Tibial nerve (tissue), 4 donors: Measurements from ENCODE around the gene SRSF2. TPM values are rescaled to one million over a fixed set of nuclear protein-coding genes. Genes with fewer than 3 reads are reported as not detected.

ENCODE experiments used
- DNase-seq, 2 donors: peaks; one replicate each; pipeline ENCODE4 v3.0.0-alpha.2; 2019; ENCODE audit warnings: low spot score in 2 of 2
- H3K27ac ChIP-seq, 4 donors: fragments of 200-600 bp; sonication (generic) in 3 of 4; one replicate each; pipeline ENCODE4 v1.5.1; 2017 to 2019; ENCODE audit warnings: mild to moderate bottlenecking in 1 of 4
- H3K27me3 ChIP-seq, 2 donors: fragments of 200-600 bp; sonication (generic) in 1 of 2; one replicate each; pipeline versions ENCODE4 v1.5.1 to v1.6.0; 2017 to 2019
- H3K36me3 ChIP-seq, 3 donors: fragments of 200-600 bp; sonication (generic); one replicate each; pipeline ENCODE4 v1.5.1; 2018 to 2019
- H3K4me1 ChIP-seq, 4 donors: fragments of 200-600 bp; sonication (generic) in 3 of 4; one replicate each; pipeline ENCODE4 v1.5.1; 2017 to 2019
- H3K4me3 ChIP-seq, 4 donors: fragments of 200-600 bp; sonication (generic) in 3 of 4; one replicate each; pipeline ENCODE4 v1.5.1; 2017 to 2019; ENCODE audit warnings: mild to moderate bottlenecking in 1 of 4, moderate library complexity in 1 of 4
- H3K9me3 ChIP-seq, 4 donors: fragments of 200-600 bp; sonication (generic) in 3 of 4; one replicate each; pipeline ENCODE4 v1.5.1; 2017 to 2019
- CTCF ChIP-seq, 5 experiments: fragments of 200-600 bp in 3 of 5; fragments of 450-650 bp in 2 of 5; sonication (generic) in 3 of 5; IDR thresholded peaks; one replicate each; pipeline ENCODE4 v1.5.1; 2016 to 2019; ENCODE audit warnings: antibody characterized with exemption in 5 of 5, mild to moderate bottlenecking in 3 of 5, moderate library complexity in 2 of 5
- EP300 ChIP-seq, 2 donors: sonication (generic); formaldehyde crosslinking; IDR thresholded peaks; one replicate each; pipeline ENCODE4 v1.6.1; 2017; ENCODE audit warnings: antibody characterized with exemption in 2 of 2, mild to moderate bottlenecking in 1 of 2
- POLR2A ChIP-seq, 2 donors: fragments of 450-650 bp; IDR thresholded peaks; one replicate each; pipeline ENCODE4 v1.6.1; 2017; ENCODE audit warnings: antibody characterized with exemption in 2 of 2, mild to moderate bottlenecking in 2 of 2, moderate library complexity in 2 of 2
- WGBS, 2 donors: methylation state at CpG; one replicate each; pipeline ENCODE4 v1.1.5; 2018; 5-methylcytosine and 5-hydroxymethylcytosine counted together
- total RNA-seq, 4 donors: library from RNA; depleted of rRNA; stranded (reverse); fragments of >200 nt; gene quantifications; one replicate each; pipeline ENCODE4 v1.1.0, GENCODE V29; 2016

Gene SRSF2
- total RNA-seq, 4 donors from 2014 or later: 196 to 452 (median 271) TPM

DNA sequence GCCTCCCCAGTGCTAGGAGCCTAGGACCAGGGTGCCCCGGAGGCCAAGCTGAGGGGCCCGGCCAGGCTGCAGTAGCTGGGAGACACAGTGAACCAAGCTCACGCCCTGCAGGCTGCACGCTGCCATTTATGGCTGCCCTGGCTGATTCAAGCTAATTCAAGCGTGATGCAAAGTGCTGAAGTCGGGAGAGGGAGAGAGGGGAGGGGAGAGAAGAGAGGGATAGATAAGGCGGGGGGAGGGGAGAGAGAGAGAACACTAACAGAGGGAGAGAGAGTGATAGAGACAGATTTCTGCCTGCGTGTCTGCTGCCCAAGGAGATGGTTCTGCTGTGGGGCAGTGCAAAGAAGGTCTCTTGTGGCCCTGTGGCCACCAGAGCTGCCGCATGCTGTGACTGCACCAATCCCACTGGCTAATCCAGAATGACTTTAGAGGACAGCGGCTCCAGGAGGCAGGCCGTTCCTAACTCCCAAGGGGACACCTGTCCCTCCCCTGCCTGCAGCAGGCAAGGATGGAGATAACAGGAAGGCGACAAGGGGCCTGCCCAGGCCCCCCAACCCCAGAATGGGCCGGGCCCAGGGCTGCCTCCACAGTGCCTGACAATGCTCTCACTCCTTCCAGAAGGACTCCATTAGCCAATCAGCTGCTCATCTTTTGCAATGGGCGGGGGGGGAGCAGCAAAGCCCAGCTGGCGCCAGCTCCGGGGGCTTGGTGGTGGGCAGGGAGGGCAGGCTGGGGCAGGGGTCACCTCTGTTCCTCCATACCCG lies 39.2 kb downstream of the SRSF2 start:
- 35 to 42% methylated on average over 15 to 17 of the region's 17 CpGs for WGBS, 2 donors
- Histone ChIP-seq H3K27me3 (no peaks in the 10 kb centered on the region), H3K27ac (peak overlapping the region in 3 of 4 donors; percentile 16 to 79 (median 61))

GRCh38 chr17:76696763-76697701 lies 40.1 kb downstream of the SRSF2 start:
- Histone ChIP-seq H3K9me3 (no peaks in the 10 kb centered on the region), H3K27ac (peak overlapping the region in 3 of 4 donors; percentile 16 to 79 (median 61)), H3K4me3 (no peak overlapping the region), H3K27me3 (no peaks in the 10 kb centered on the region), H3K4me1 (peaks cover 0 to 86% (median 40%) of the 10 kb centered on the region in 4 donors), H3K36me3 (no peaks in the 10 kb centered on the region)
- 61 to 74% methylated on average over 25 of the region's 25 CpGs for WGBS, 2 donors
- TF ChIP-seq CTCF (IDR thresholded peaks at IDR 0.05) (no peak), EP300 (IDR thresholded peaks at IDR 0.05) (peak in 1 of 2 donors; percentile 28), POLR2A (IDR thresholded peaks at IDR 0.05) (no peak)
- no peak for DNase-seq

More for the DNA sequence above, 39.2 kb downstream of the SRSF2 start:
- H3K4me3 ChIP-seq: no peak overlapping the region
- no peaks in the 10 kb centered on the region for H3K9me3 ChIP-seq
- no peak for DNase-seq
- peaks cover 0 to 95% (median 43%) of the 10 kb centered on the region in 4 donors for H3K4me1 ChIP-seq
- TF ChIP-seq CTCF (IDR thresholded peaks at IDR 0.05): no peak
- no peak for TF ChIP-seq POLR2A (IDR thresholded peaks at IDR 0.05)
- no peak for TF ChIP-seq EP300 (IDR thresholded peaks at IDR 0.05)
- H3K36me3 ChIP-seq: no peaks in the 10 kb centered on the region

DNA sequence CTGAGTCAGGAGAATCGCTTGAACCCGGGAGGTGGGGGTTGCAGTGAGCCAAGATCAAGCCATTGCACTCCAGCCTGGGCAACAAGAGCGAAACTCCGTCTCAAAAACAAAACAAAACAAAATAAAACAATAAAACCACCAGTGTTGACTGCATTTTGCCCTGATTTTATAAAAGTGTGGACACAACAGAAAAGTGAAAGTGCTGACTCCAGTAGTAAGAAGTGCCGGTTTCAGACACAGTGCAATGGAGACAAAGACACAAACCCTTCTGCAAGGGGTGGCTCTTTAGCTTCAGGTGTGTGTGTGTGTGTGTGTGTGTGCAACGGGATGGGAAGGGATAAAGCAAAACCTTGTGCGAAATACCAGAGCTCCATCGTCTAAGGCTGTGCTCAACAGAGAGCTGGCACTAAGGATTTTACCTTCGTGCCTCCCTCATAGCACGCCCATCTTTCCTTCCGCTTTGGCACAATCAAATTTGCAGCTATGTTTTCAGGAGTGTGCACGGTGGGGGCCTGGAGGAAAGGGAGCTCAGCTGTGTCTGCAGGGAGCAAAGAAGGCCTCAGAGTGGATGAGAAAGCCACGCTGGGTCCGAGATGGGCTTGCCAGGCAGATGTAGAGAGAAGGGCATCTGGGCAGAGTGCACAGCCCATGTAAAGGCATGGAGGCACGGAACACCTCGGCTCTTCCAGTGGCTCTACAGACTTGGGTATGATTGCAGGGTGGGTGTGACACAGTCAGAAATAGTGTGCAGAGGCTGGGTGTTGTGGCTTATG lies 41.9 kb downstream of the SRSF2 start:
- Histone ChIP-seq H3K4me1 (peaks cover 0 to 85% (median 26%) of the 10 kb centered on the region in 4 donors), H3K9me3 (no peaks in the 10 kb centered on the region), H3K27ac (peak overlapping the region in 2 of 4 donors; percentile 22 to 23), H3K4me3 (no peak overlapping the region), H3K36me3 (no peaks in the 10 kb centered on the region), H3K27me3 (no peaks in the 10 kb centered on the region)
- no peak for DNase-seq
- TF ChIP-seq CTCF (IDR thresholded peaks at IDR 0.05): no peak
- WGBS, 2 donors: 66 to 70% methylated on average over 16 of the region's 16 CpGs

DNA sequence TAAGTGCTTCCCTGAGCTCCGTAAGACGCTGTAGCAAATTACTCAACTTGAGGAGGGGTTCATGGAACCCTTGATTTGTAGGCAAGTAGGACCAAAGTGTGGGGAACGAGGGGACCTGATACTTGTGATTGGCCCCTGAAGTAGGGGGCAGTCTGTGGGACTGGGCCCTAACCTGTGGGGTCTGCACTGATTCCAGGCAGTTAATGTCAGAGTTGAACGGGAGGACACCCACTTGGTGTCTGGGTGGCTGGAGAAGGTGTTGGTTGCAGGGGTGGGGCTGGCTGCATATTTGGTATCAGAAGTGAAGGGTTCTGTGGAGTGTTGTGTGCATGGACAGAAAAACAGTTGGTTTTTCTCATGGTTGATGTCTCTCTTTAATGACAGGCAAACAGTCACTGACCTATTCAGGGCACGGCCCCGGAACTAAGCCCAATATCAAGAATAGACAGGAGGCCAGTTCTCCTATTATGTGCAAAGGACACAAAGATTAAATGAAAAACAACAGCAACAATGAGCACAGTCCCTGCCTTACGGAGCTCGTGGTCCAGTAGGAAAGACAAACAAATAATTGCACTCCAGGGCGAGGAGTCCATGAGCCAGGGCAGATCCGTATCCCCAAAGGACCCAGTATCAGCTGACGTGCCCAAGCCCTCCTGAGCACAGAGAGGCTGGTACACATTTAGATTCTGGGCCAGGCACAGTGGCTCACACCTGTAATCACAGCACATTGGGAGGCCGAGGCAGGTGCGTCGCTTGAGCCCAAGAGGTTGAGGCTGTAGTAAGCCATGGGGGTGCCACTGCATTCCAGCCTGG lies 45.5 kb downstream of the SRSF2 start:
- no peak for TF ChIP-seq CTCF (IDR thresholded peaks at IDR 0.05)
- TF ChIP-seq POLR2A (IDR thresholded peaks at IDR 0.05): no peak
- TF ChIP-seq EP300 (IDR thresholded peaks at IDR 0.05): no peak
- Histone ChIP-seq H3K27ac (peak overlapping the region in 1 of 4 donors; percentile 11), H3K4me1 (peaks cover 0 to 83% (median 24%) of the 10 kb centered on the region in 4 donors), H3K4me3 (no peak overlapping the region), H3K36me3 (no peaks in the 10 kb centered on the region), H3K27me3 (no peaks in the 10 kb centered on the region), H3K9me3 (no peaks in the 10 kb centered on the region)
- no peak for DNase-seq
- WGBS, 2 donors: 88% methylated on average over 14 of the region's 14 CpGs
